ENCODE measurements around the gene SOX1.

Gene SOX1

DNA sequence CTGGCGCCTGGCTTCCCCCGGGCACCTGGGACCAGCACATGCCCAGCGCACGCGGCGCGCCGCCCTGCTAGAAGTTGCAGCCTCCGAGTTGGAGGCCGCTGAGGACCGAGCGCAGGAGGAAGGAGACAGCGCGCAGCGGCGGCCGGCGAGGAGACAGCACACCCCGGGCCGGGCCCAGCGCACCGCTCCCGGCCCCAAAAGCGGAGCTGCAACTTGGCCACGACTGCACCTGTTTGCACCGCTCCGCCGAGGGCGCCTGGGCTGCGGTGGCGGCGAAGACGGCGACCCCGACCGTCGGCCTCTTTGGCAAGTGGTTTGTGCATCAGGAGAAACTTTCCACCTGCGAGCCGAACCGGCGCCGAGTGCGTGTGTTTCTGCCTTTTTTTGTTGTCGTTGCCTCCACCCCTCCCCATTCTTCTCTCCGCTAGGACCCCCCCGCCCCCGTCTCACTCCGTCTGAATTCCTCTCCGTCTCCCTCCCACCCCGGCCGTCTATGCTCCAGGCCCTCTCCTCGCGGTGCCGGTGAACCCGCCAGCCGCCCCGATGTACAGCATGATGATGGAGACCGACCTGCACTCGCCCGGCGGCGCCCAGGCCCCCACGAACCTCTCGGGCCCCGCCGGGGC, at the start of gene SOX1:
Gene SOX1, plus strand, starts transcription at position 34 of the 626 bp plus-strand sequence. Its CDS starts 510 bp downstream, at position 544.
- no peak for DNase-seq (ENCODE audit: low read depth in 2 of 2)

DNA sequence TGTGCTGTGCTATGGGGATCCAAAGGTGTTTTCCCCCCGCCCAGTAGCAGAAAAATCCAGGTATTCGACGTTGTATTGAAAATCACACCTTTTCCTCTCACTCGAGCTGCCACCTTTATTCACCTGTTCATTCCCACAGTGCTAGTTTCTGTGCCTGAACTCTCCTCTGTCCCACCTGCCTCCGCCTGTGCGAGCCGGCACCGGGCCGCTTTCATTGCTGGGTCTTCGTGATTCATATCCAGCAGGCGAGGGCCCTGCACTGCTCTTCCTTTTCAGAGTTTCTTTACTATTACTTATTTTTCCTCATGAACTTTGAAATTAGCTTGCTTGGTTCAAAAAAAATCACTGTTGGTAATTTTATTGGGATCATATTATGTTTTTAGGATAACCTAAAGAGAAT, 42.4 kb upstream of the SOX1 start:
- no peak for DNase-seq (ENCODE audit: low read depth in 2 of 2)

DNA sequence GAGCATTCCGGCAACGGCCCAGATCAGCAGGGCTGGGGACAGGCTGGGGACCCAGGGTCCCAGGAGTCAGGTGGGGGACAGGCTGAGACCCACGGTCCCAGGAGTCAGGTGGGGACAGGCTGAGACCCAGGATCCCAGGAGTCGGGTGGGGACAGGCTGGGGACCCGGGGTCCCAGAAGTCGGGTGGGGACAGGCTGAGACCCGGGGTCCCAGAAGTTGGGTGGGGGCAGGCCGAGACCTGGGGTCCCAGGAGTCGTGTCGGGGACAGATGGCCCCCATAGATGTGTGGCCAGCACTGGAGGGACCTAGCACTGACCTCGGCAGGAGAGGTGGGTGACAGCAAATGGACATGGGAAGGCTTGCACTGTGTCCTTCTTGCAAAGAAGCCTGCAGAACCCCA, 39.7 kb upstream of the SOX1 start:
- DNase-seq (ENCODE audit: low read depth in 2 of 2) = no peak

GRCh38 chr13:112028481-112028880, 38.5 kb upstream of the SOX1 start:
- DNase-seq (ENCODE audit: low read depth in 2 of 2) = no peak

DNA sequence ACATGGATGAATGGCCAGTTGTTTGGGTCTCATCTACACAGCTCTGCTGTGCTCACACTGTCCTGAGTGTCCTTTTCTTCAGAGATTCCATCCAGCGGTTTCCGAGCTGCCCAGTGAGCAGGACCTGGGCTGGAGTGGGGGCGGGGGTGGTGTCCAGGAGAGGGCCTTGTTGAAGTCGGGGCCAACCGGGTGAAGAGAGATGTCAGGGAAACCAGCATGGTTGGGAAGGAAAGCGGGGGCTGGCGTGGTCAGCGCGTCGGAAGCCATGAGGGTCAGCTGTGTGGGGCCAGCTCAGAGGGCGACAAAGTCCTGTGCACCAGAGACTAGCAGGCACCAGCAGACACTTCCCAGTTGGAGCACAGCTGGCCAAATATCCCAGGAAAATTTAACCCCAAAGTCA, 37.8 kb upstream of the SOX1 start:
- no peak for DNase-seq (ENCODE audit: low read depth in 2 of 2)

DNA sequence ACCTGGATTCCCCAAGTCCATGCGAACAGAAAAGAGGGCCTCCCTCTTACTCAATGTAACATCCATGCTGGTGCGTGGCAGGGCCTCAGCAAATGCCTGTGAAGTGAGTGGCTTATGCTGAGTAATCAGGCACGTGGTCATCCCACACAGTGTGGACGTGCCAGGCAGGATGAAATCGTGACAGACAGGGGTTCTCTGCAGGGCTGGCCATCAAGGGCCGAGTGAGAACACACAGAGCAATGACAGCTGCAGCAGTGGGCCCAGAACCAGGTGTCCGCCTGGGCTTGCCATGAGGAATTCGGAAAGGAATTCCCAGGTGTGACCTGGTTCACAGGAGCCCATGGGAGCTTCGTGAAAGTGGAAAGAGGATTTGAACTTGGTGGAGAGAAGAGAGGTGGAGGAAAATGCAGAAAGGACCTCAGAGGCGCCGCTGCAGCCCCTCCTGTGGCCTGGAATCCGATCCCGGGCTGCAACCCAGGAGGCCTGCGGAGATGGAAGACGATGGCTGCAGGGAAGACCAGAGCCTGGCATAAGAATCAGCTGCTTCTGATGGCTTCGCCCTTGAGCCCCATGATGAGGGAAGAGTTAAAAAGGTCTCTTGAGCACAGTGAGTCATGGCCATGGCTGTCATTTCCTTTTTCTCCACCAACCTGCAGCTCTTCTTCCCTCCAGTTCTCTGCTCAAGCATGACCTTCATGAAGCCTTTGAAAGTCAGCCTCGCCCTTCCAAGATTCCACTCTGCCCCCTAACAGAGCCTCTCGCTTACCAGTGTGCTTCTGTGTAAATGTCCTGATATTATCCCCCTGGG, 34.6 kb upstream of the SOX1 start:
- no peak for DNase-seq (ENCODE audit: low read depth in 2 of 2)

DNA sequence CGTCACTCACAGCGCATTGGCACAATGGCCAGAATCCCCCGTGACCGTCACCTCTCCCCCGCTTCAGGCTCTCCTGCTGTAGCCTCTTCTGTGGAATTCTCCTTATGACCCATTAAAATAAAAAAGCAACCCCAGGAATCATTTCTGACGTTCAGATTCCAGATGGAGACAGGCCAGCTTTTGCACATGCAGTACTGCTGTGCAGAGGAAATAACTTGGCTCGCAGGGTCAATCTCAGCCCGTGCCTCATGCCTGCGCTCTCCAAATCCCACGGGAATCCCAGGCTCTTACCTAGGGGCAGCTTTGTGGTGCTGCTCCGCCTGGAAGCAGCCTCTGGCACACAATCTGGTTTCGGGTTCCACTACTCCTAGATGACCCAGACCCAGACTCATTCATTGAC, 32.7 kb upstream of the SOX1 start:
- DNase-seq (ENCODE audit: low read depth in 2 of 2) = no peak

GRCh38 chr13:112034846-112035245, 32.1 kb upstream of the SOX1 start:
- no peak for DNase-seq (ENCODE audit: low read depth in 2 of 2)

DNA sequence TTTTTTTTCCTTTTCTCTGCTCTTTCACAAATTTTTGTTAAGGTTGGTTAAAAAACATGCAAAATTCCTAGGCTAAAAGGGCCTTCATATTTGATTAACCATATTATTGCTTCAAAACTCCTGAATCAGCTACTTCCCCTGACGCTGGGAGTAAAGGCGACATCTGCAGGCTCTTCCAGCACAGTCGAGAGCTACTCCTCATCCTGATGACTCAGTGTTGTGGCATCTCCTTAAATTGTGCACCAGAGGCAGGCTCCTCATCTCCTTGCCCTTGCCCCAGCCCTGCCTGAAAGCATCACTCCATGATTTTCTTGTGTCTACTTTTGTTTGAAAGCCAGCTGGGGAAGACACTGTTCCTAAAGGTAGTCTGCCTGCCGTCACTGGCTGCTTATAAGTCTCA, 24.5 kb upstream of the SOX1 start:
- no peak for DNase-seq (ENCODE audit: low read depth in 2 of 2)

- no peak for DNase-seq (ENCODE audit: low read depth in 2 of 2)
These were observed 14.7 kb upstream of the SOX1 start for GRCh38 chr13:112052213-112052612.

GRCh38 chr13:112053167-112053743, 13.7 kb upstream of the SOX1 start:
- DNase-seq (ENCODE audit: low read depth in 2 of 2) = no peak

- DNase-seq (ENCODE audit: low read depth in 2 of 2) = no peak
These were observed 13.0 kb upstream of the SOX1 start for GRCh38 chr13:112053744-112054615.

- DNase-seq (ENCODE audit: low read depth in 2 of 2) = no peak
These were observed 12.3 kb upstream of the SOX1 start for GRCh38 chr13:112054616-112055015.

- no peak for DNase-seq (ENCODE audit: low read depth in 2 of 2)
These were observed 11.7 kb upstream of the SOX1 start for GRCh38 chr13:112055036-112055914.

DNA sequence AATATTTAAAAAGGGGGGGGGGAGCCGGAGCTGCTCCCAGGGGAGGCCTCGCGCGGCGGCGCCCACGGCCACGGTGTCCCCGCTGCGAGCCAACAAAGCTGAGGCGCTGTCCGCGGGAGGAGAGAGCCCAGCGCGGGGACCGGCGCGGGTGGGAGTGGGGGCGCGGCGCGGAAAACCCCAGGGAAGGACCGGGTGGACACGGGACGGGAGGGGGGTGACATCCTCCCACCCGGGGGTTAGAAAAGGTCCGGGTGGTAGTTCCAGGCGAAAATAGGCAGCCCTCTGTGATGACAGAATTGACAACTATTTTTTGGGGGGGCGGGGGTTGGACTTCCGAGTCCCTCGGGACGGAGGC, 11.1 kb upstream of the SOX1 start:
- no peak for DNase-seq (ENCODE audit: low read depth in 2 of 2)

DNA sequence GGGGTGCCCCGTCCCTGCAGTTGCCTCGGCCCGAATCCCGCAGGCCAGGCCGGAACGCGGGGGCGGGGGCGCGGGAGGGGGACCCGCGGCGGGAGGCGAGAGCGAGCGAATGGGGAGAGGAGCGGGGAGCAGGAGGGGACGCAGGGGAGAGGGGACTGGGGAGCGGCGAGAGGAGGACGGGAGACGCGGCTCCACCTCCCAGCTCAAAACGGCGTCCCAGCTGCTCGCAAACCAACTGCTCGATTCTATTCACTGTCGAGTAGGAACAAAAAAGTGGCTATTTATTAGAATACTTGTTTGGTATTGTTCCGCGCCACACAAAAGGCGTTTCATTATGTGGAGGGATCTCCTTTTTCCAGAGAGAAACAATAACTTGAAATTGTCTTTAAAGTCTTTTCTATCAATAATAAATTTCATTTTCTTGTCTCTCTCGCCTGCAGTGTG, 10.6 kb upstream of the SOX1 start:
- no peak for DNase-seq (ENCODE audit: low read depth in 2 of 2)

DNA sequence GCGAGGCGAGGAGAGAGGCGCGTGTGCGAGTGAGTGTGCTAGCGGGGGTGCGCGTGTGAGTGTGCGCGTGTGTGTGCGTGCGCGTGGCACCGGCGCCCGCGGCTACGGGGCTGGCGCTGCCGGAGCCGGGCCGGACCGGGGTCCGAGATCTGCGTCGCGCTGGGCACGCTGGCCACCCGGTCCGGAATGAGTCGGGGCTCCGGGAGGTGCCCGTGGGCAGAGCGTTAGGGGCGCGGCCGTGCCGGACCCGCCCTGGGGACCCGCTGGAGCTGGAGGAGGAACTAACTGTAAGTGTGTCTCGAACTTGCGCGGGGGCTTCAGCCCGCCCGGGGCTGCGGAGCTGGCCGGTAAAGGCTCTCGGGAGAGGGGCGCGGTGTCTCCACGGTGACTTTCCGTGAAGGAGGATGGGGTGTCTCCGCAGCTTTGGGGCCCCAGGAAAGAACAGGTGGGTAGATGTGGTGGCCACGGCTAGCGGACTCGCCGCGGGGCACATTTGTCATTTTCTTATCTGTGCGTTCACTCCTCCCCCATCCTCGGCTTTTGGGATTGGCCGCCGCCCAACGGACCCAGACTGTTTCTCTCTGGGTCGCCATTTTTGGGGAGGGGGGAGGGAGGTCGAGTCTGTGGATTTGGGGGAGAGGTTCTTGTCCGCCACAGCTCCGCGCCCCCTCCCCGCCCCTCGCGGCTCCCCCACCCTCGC, 10.1 kb upstream of the SOX1 start:
- DNase-seq (ENCODE audit: low read depth in 2 of 2) = no peak

GRCh38 chr13:112057439-112057735, 9.6 kb upstream of the SOX1 start:
- DNase-seq (ENCODE audit: low read depth in 2 of 2) = no peak

DNA sequence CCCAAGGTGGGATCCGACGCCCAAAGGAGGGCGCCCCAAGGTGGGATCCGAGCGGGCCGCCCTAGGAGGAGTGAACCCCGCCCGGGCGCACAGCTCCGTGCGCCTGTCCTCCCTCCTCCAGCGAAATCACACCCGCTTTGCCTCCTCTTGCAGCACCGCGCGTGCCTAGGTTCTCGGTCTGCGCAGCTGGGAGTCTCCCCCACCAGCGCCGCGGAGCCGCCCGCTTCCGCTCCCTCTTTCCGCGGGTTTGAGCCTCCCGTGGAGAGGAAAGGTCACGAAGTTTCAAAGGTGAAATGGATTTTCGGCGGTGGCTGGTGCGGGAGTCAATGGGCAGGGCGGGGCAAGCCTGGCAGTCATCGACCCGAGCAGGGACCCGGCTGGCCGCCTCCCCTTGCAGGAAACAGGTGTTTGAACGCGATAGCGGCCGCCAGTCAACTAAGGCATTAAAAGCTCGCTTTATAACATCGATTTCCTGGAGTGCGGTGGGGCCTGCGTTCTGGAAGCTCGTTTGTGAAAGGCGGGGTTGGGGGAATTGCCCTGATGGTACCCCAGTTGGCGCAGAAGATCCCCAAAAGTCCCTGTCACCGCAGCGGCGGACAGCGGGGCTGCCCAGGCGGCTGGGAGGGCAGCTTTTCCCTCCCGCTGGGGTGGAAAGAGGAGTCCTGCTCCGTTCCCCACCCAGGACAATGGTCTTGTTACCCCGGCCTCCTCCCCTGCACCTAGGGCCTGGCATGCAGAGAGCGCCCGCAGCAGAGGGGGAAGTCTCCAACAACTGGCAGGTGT, 9.0 kb upstream of the SOX1 start:
- DNase-seq (ENCODE audit: low read depth in 2 of 2) = no peak

DNA sequence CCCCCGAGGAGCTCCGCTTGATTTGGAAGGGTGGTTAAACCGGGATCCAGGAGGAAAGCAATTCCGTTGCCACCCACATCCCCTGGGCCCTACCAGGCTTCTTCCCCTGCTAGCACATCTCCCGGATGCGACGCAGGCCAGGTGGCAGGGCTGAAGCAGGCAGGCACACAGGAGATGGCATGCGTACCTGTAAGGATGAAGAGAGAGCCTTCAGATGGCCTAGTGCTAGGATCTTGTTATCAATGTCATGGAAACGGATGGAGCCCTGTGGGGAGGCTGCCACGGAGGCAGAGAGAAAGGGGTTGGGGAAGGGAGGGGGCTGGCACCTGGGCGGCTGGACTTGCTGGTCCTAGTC, 8.5 kb upstream of the SOX1 start:
- no peak for DNase-seq (ENCODE audit: low read depth in 2 of 2)
